GOT3 (cell line): ENCODE measurements around the gene CLEC10A.

Experiments used
- DNase-seq: peaks from one replicate; lab custom pipeline; 2025; ENCODE audit warnings: mixed read lengths; lab: John Stamatoyannopoulos, UW

CLEC10A gene

DNA sequence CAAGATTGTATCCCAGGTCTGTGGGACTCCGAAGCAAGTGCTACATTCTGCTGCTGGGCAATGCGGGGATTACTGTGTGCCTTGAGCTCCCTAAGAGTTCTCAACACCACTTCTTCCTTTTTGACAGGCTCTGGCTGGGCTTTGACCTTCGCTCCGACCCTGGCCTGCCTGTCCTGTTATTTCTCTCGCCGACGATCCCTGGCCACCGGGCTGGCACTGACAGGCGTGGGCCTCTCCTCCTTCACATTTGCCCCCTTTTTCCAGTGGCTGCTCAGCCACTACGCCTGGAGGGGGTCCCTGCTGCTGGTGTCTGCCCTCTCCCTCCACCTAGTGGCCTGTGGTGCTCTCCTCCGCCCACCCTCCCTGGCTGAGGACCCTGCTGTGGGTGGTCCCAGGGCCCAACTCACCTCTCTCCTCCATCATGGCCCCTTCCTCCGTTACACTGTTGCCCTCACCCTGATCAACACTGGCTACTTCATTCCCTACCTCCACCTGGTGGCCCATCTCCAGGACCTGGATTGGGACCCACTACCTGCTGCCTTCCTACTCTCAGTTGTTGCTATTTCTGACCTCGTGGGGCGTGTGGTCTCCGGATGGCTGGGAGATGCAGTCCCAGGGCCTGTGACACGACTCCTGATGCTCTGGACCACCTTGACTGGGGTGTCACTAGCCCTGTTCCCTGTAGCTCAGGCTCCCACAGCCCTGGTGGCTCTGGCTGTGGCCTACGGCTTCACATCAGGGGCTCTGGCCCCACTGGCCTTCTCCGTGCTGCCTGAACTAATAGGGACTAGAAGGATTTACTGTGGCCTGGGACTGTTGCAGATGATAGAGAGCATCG lies 41.8 kb downstream of the CLEC10A start:
- DNase-seq, result no peak

DNA sequence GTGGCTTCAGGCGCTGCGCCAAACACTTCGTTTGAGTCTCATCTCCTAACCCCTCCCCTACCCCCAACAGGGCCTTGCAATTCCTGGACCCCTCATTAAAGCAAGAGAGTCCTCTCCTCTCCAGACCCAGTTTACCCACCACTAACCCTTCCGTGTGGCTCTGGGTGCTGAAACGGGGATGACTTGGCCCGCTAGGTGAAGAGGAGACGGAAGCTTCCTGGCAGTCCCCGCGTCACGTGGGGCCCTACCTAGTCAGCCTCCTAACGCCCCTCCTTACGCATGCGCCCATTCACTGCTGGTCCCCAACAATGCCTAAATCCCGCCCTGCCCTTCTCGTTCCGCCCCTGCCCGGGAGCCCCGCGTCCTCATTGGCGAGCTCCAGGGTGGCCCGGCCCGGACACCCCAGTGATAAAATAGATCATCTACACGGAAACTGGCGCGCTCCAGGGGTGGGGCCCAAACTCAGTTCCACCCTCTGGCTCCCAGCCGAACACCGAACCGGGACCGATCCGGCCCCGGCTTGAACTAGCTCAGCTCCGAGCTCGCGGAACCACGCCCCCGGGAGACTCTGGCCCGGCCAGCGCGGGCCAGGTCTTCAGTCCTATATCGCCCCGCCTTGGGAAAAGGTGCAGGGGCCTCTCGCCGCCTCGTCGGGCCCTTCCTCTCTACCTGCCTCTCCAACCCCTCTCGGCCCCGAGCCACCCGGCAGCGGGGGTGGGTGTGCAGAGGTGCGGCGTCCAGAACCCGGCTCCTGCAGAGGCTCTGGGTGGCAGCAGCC lies 44.3 kb downstream of the CLEC10A start, which contains the start of gene SLC16A13:
Gene SLC16A13, plus strand, starts transcription at position 425 of the 778 bp plus-strand sequence. CDS start 368 bp downstream, outside the sequence.
- peak; percentile 72 for DNase-seq

DNA sequence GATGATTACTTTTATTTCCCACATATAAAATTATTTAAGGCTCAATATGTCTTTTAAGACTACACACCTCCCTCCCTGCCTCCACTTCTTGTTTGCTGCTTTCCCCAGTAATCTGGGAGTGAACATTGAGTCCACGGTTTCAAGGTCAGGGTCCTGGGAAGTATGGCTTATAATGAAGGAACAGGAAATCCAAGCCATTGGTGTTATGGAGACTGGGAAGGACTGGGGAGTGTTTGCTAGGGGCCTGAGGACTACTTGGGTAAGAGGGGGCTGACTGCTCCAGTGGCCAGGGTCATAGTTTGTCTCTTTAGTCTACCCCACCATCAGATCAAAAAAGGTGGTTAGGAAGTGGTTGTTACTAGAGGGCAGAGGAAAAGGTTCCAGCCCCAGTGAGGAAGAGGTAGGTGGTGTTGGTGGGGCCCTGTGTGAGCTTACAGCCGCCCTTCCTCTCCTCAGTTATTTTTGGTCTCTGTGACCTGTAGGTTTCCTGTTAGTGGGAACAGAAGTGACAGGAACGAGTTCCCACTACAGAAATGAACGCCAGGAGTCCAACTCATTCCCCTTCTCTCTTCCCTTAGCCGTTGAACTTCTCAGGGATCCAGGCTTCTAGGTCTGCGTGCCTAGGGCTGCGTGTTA lies 45.0 kb downstream of the CLEC10A start:
- no peak for DNase-seq

DNA sequence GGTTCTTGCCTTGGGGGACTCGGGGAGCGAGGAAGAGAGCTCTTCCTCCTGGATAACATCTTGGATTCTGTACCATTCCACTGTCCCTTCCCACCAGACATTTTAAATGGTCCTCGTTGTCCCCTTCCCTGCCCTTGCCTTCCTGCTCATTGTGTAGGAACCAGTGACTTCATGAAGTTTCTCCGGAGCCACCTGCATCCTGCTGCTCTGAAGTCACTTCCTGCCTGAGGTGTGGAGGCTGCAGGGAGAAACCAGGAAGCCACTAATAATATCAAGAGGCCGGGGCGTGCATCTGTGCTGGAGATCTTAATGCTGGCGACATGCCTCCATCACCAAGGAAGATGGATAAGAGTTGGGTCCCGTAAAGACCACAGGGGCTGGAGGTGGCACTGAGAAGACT lies 50.4 kb downstream of the CLEC10A start:
- DNase-seq, result no peak

DNA sequence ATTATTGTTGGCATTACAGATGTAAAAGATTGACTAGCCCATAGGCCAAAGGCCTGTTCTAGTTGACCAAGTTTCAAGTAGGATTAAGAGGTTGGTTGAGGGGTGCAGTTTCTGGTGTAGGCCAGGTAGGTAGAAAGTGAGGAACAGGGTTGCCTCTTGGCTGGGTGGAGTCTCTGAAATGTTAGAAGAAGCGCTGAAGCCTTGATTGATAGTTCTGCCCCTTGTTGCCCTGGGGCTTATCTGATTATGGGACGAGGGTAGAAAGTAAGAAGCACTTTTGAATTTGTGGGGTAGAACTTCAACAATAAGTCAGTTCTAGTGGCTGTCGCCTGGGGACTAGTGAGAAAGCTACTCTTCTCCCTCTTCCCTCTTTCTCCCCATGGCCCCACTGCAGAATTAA lies 51.0 kb downstream of the CLEC10A start:
- no peak for DNase-seq

DNA sequence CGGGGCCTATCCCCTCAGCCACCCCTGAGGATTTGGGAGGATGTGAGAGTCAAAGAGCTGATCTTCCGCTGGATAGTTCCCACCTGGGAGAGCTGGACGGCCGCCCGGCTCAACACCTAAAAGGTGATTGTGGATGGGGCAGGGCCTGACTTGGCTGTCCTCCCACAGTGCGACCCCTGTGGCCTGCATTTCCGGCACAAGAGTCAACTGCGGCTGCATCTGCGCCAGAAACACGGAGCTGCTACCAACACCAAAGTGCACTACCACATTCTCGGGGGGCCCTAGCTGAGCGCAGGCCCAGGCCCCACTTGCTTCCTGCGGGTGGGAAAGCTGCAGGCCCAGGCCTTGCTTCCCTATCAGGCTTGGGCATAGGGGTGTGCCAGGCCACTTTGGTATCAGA lies 52.7 kb downstream of the CLEC10A start:
- DNase-seq, result no peak

DNA sequence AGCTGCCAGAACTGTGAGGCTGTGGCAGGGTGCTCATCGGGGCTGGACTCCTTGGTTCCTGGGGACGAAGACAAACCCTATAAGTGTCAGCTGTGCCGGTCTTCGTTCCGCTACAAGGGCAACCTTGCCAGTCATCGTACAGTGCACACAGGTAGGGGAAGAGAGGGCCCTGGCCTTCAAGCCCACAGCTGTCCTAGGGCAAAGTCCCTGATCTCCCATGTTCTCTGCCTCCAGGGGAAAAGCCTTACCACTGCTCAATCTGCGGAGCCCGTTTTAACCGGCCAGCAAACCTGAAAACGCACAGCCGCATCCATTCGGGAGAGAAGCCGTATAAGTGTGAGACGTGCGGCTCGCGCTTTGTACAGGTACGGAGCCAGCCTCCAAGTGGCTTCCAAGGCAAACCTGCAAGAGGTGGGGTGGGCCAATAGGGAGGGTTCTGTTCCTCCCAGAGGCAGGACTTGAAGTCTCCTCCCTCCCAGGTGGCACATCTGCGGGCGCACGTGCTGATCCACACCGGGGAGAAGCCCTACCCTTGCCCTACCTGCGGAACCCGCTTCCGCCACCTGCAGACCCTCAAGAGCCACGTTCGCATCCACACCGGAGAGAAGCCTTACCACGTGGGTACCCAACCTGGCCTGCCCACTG lies 53.5 kb downstream of the CLEC10A start:
- DNase-seq, result no peak

DNA sequence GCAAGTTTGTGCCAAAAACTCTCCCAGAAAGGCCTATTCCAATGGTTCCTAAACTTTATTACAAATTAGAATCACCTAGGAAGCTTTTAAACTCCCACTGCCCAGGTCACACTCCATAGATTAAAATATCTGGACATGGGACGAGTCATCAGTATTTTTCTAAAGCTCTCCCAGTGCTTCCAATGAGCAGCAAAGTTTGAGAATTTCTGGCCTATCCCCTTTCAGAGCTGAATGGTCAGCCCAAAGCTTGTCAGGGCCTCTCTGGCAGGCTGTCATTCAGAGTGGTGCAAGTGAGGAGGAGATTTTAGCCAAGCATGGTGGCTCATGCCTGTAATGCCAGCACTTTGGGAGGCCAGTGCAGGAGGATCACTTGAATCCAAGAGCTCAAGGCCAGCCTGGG lies 54.8 kb downstream of the CLEC10A start:
- no peak for DNase-seq
